Upper lobe of left lung (tissue), 4 donors: ENCODE results near the gene DCTN4.

Source experiments
- CTCF ChIP-seq, 6 experiments: fragments of 450-650 bp in 4 of 6; fragments of 200-600 bp in 2 of 6; sonication (generic) in 2 of 6; IDR thresholded peaks; one replicate each; pipeline ENCODE4 v1.5.1; 2016 to 2019; ENCODE audit warnings: antibody characterized with exemption in 6 of 6
- POLR2AphosphoS5 ChIP-seq, 2 donors: sonication (generic); formaldehyde crosslinking; IDR thresholded peaks; one replicate each; pipeline ENCODE4 v1.5.1; 2017; ENCODE audit warnings: antibody characterized with exemption in 2 of 2

GRCh38 chr5:150753863-150754262 lies 5.0 kb downstream of the DCTN4 start:
- no peak for TF ChIP-seq CTCF (IDR thresholded peaks at IDR 0.05)
- TF ChIP-seq POLR2AphosphoS5 (IDR thresholded peaks at IDR 0.05): no peak
